ENCODE results near the gene PTPN4. TPM values are rescaled to one million over a fixed set of nuclear protein-coding genes. Genes with fewer than 3 reads are reported as not detected.

Gene PTPN4
- total RNA-seq, 1 experiment from 2014 or later: 80.5 TPM

DNA sequence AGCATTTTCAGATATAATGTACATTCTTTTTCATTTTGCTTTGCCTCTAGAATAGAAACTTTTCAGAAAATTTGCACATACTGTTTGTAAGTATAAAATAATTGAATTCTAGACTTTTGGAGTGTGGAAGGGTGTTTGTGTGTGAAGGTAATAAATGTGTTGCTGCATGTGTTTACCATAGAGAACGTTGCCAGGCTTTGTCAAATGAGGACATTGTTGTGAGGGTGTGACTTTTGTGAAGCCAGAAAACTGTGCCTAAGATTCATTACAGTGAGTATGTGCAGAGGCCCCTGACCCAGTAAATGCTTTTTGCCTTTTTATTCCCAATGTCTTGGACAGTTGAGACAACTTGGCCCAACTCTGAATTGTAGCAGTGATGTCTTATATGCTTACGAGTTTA, 222.8 kb downstream of the PTPN4 start:
- H3K4me1 ChIP-seq (ENCODE audit: insufficient read depth, low read length): no peaks in the 10 kb centered on the region
- H3K4me3 Mint-ChIP-seq: no peak overlapping the region
- no peaks in the 10 kb centered on the region for H3K4me1 Mint-ChIP-seq
- no peak overlapping the region for H4K91ac ChIP-seq (ENCODE audit: insufficient read length, low read depth, low read length)
- TF ChIP-seq, protein P1, sequence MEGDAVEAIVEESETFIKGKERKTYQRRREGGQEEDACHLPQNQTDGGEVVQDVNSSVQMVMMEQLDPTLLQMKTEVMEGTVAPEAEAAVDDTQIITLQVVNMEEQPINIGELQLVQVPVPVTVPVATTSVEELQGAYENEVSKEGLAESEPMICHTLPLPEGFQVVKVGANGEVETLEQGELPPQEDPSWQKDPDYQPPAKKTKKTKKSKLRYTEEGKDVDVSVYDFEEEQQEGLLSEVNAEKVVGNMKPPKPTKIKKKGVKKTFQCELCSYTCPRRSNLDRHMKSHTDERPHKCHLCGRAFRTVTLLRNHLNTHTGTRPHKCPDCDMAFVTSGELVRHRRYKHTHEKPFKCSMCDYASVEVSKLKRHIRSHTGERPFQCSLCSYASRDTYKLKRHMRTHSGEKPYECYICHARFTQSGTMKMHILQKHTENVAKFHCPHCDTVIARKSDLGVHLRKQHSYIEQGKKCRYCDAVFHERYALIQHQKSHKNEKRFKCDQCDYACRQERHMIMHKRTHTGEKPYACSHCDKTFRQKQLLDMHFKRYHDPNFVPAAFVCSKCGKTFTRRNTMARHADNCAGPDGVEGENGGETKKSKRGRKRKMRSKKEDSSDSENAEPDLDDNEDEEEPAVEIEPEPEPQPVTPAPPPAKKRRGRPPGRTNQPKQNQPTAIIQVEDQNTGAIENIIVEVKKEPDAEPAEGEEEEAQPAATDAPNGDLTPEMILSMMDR (conservative IDR thresholded peaks at IDR 0.05): no peak
- H2BK20ac ChIP-seq (ENCODE audit: low read depth, low read length, poor library complexity, severe bottlenecking): no peak overlapping the region
- H3K23ac ChIP-seq (ENCODE audit: insufficient read length, low read depth, low read length): no peak overlapping the region
- no peak overlapping the region for H2BK15ac ChIP-seq (ENCODE audit: low read depth, low read length)
- H3K27ac Mint-ChIP-seq: peak overlapping the region in 1 of 3 experiments; percentile 70; a peak in 1 of 7 replicates
- H3K36me3 Mint-ChIP-seq (ENCODE audit: insufficient read depth in 1 of 3, low read depth in 3 of 3): peaks cover 0 to 2% (median under 1%) of the 10 kb centered on the region in 3 experiments; a peak in 2 of 7 replicates
- H3K79me2 ChIP-seq (ENCODE audit: insufficient read depth, low read length): no peaks in the 10 kb centered on the region
- H3K27ac ChIP-seq (ENCODE audit: insufficient read length, low read depth, low read length): no peak overlapping the region
- H4K5ac ChIP-seq (ENCODE audit: insufficient read length, low read depth, low read length): no peak overlapping the region
- no CpG with 5 or more reads among the region's 2 CpGs for WGBS (ENCODE audit: extremely low coverage, insufficient read length, low lambda C conversion rate)
- no peak overlapping the region for H2BK5ac ChIP-seq (ENCODE audit: insufficient read length, low read length)
- no peak overlapping the region for H3K18ac ChIP-seq (ENCODE audit: insufficient read length, low read depth, low read length)
- H3K9ac ChIP-seq (ENCODE audit: extremely low read depth, insufficient read length, low read length): no peak overlapping the region
- H3K79me1 ChIP-seq (ENCODE audit: insufficient read depth, low read depth, low read length, poor library complexity, severe bottlenecking): no peaks in the 10 kb centered on the region
- H3K56ac ChIP-seq (ENCODE audit: insufficient read length, low read depth, low read length): no peak overlapping the region
- no peak overlapping the region for H3K4me2 ChIP-seq (ENCODE audit: insufficient read depth, insufficient read length, low read length)
- H3K23me2 ChIP-seq (ENCODE audit: insufficient read length, low read depth, low read length, poor library complexity, severe bottlenecking): no peaks in the 10 kb centered on the region
- H2AFZ ChIP-seq (ENCODE audit: low read length): no peak overlapping the region
- H3K4ac ChIP-seq (ENCODE audit: low read depth, low read length): no peak overlapping the region
- no peak for DNase-seq
- H3K9me3 ChIP-seq (ENCODE audit: control insufficient read depth, low read depth, low read length): no peaks in the 10 kb centered on the region
- no peak overlapping the region for H2BK120ac ChIP-seq (ENCODE audit: low read depth, low read length, poor library complexity, severe bottlenecking)
- H3T11ph ChIP-seq (ENCODE audit: low read length): no peak overlapping the region
- no peaks in the 10 kb centered on the region; a peak in 1 of 5 replicates for H3K9me3 Mint-ChIP-seq
- H3K14ac ChIP-seq (ENCODE audit: insufficient read depth, low read length): no peak overlapping the region
- H2AK5ac ChIP-seq (ENCODE audit: insufficient read length, low read length): no peak overlapping the region
- no peaks in the 10 kb centered on the region for H4K20me1 ChIP-seq (ENCODE audit: control insufficient read depth, insufficient read depth, insufficient read length)
- no peak overlapping the region for H4K8ac ChIP-seq (replicated peaks; ENCODE audit: insufficient read length, low read depth, low read length)
- H3K27me3 ChIP-seq (ENCODE audit: insufficient read depth, low read length): no peaks in the 10 kb centered on the region
- H3K27me3 Mint-ChIP-seq (ENCODE audit: low read depth): no peaks in the 10 kb centered on the region; the same call in 1 of the 2 replicates
- no peak overlapping the region for H2BK12ac ChIP-seq (ENCODE audit: insufficient read length, low read depth, low read length)
